HUES64 (cell line): Measurements from ENCODE around the gene CHST11.

ENCODE experiments used
- H3K27ac ChIP-seq: 2 replicates; pipeline ENCODE4 v1.7.0; 2013; ENCODE audit warnings: low read depth, low read length, inconsistent platforms
- H3K27me3 ChIP-seq: 2 replicates; pipeline ENCODE4 v1.6.1; 2013; ENCODE audit warnings: mild to moderate bottlenecking, low read length; ENCODE audit not compliant: insufficient read depth
- H3K36me3 ChIP-seq: 2 replicates; pipeline ENCODE4 v1.6.1; 2013; ENCODE audit warnings: mild to moderate bottlenecking, low read length; ENCODE audit not compliant: insufficient read depth
- H3K4me1 ChIP-seq: 2 replicates; pipeline ENCODE4 v1.6.1; 2013; ENCODE audit warnings: mild to moderate bottlenecking, low read length, moderate library complexity; ENCODE audit not compliant: insufficient read depth
- H3K4me3 ChIP-seq: 2 replicates; pipeline ENCODE4 v1.5.1; 2013; ENCODE audit warnings: mild to moderate bottlenecking, low read length, moderate library complexity
- H3K9ac ChIP-seq: 2 replicates; pipeline ENCODE4 v1.6.1; 2013; ENCODE audit warnings: mild to moderate bottlenecking, low read depth, low read length
- H3K9me3 ChIP-seq: 2 replicates; pipeline ENCODE4 v1.6.1; 2013; ENCODE audit warnings: low read depth, low read length; ENCODE audit not compliant: insufficient read depth
- WGBS: fragments of 150-250, 120-280 bp; methylation state at CpG from one replicate; pipeline ENCODE4 v1.1.7; 2013; ENCODE audit warnings: missing lambda C conversion rate; 5-methylcytosine and 5-hydroxymethylcytosine counted together

CHST11 gene

GRCh38 chr12:104506676-104507401 is 50.1 kb downstream of the CHST11 start:
- Histone ChIP-seq H3K4me3 (no peak overlapping the region), H3K36me3 (no peaks in the 10 kb centered on the region), H3K27ac (no peak overlapping the region), H3K27me3 (no peaks in the 10 kb centered on the region), H3K9ac (no peak overlapping the region), H3K4me1 (peaks cover 22% of the 10 kb centered on the region), H3K9me3 (no peaks in the 10 kb centered on the region)
- 62% methylated on average over 14 of the region's 14 CpGs for WGBS

- Histone ChIP-seq H3K36me3 (no peaks in the 10 kb centered on the region), H3K4me3 (no peak overlapping the region), H3K27ac (no peak overlapping the region), H3K9me3 (no peaks in the 10 kb centered on the region), H3K4me1 (peaks cover 25% of the 10 kb centered on the region), H3K9ac (no peak overlapping the region), H3K27me3 (no peaks in the 10 kb centered on the region)
- WGBS: 89% methylated on average over 3 of the region's 3 CpGs
Measured at GRCh38 chr12:104507672-104508071, 50.9 kb downstream of the CHST11 start.

- H3K4me1 ChIP-seq: peaks cover 32% of the 10 kb centered on the region
- 94% methylated on average over 2 of the region's 2 CpGs for WGBS
- H3K27ac ChIP-seq: no peak overlapping the region
- H3K9ac ChIP-seq: no peak overlapping the region
- H3K4me3 ChIP-seq: no peak overlapping the region
- no peaks in the 10 kb centered on the region for H3K9me3 ChIP-seq
- no peaks in the 10 kb centered on the region for H3K27me3 ChIP-seq
- H3K36me3 ChIP-seq: no peaks in the 10 kb centered on the region
Measured at GRCh38 chr12:104508752-104509446, 52.2 kb downstream of the CHST11 start.

- no peak overlapping the region for H3K9ac ChIP-seq
- H3K27ac ChIP-seq: no peak overlapping the region
- H3K27me3 ChIP-seq: no peaks in the 10 kb centered on the region
- H3K9me3 ChIP-seq: no peaks in the 10 kb centered on the region
- no peak overlapping the region for H3K4me3 ChIP-seq
- H3K4me1 ChIP-seq: peaks cover 34% of the 10 kb centered on the region
- WGBS: 92% methylated on average over 2 of the region's 2 CpGs
- no peaks in the 10 kb centered on the region for H3K36me3 ChIP-seq
Measured at GRCh38 chr12:104510145-104510872, 53.6 kb downstream of the CHST11 start.

- no peaks in the 10 kb centered on the region for H3K27me3 ChIP-seq
- H3K9me3 ChIP-seq: no peaks in the 10 kb centered on the region
- H3K36me3 ChIP-seq: no peaks in the 10 kb centered on the region
- WGBS: 87% methylated on average over 2 of the region's 2 CpGs
- peaks cover 34% of the 10 kb centered on the region for H3K4me1 ChIP-seq
- H3K27ac ChIP-seq: no peak overlapping the region
- H3K9ac ChIP-seq: no peak overlapping the region
- no peak overlapping the region for H3K4me3 ChIP-seq
Measured at GRCh38 chr12:104510873-104511440, 54.2 kb downstream of the CHST11 start.

- H3K4me1 ChIP-seq: peaks cover 18% of the 10 kb centered on the region; the same call in 1 of the 2 replicates
- WGBS: 66% methylated on average over 6 of the region's 6 CpGs
- no peak overlapping the region for H3K27ac ChIP-seq
- no peak overlapping the region for H3K4me3 ChIP-seq
- H3K36me3 ChIP-seq: no peaks in the 10 kb centered on the region
- no peaks in the 10 kb centered on the region for H3K27me3 ChIP-seq
- no peaks in the 10 kb centered on the region for H3K9me3 ChIP-seq
- H3K9ac ChIP-seq: no peak overlapping the region
Measured at GRCh38 chr12:104513681-104514080, 56.9 kb downstream of the CHST11 start.

- Histone ChIP-seq H3K27ac (no peak overlapping the region), H3K4me1 (peaks cover 20% of the 10 kb centered on the region)
- WGBS: 93% methylated on average over 9 of the region's 9 CpGs
Measured at GRCh38 chr12:104514092-104514810, 57.5 kb downstream of the CHST11 start.

GRCh38 chr12:104515899-104516298 is 59.2 kb downstream of the CHST11 start:
- WGBS: 88% methylated on average over 1 of the region's 1 CpG
- Histone ChIP-seq H3K36me3 (no peaks in the 10 kb centered on the region), H3K4me1 (peaks cover 27% of the 10 kb centered on the region), H3K9ac (no peak overlapping the region), H3K27ac (no peak overlapping the region), H3K27me3 (no peaks in the 10 kb centered on the region), H3K9me3 (no peaks in the 10 kb centered on the region), H3K4me3 (no peak overlapping the region)

More at GRCh38 chr12:104514092-104514810, 57.5 kb downstream of the CHST11 start:
- H3K36me3 ChIP-seq: no peaks in the 10 kb centered on the region
- H3K9ac ChIP-seq: no peak overlapping the region
- H3K27me3 ChIP-seq: no peaks in the 10 kb centered on the region
- no peaks in the 10 kb centered on the region for H3K9me3 ChIP-seq
- no peak overlapping the region for H3K4me3 ChIP-seq

- H3K9ac ChIP-seq: no peak overlapping the region
- no peak overlapping the region for H3K27ac ChIP-seq
- H3K9me3 ChIP-seq: no peaks in the 10 kb centered on the region
- no peak overlapping the region for H3K4me3 ChIP-seq
- WGBS: 100% methylated on average over 1 of the region's 1 CpG
- no peaks in the 10 kb centered on the region for H3K27me3 ChIP-seq
- no peaks in the 10 kb centered on the region for H3K36me3 ChIP-seq
- peaks cover 34% of the 10 kb centered on the region for H3K4me1 ChIP-seq
Measured at GRCh38 chr12:104516821-104517220, 60.1 kb downstream of the CHST11 start.

GRCh38 chr12:104517880-104518279 is 61.1 kb downstream of the CHST11 start:
- Histone ChIP-seq H3K4me3 (no peak overlapping the region), H3K4me1 (peaks cover 30% of the 10 kb centered on the region), H3K27me3 (no peaks in the 10 kb centered on the region), H3K9ac (no peak overlapping the region), H3K9me3 (no peaks in the 10 kb centered on the region), H3K27ac (no peak overlapping the region), H3K36me3 (no peaks in the 10 kb centered on the region)
- WGBS: 97% methylated on average over 9 of the region's 10 CpGs
